HG03066 (cell line): ENCODE results near the gene BCAS3.

ENCODE experiments used
- ATAC-seq: cut with Tn5 transposase; IDR thresholded peaks from one replicate; pipeline ENCODE4 v1.9.1; 2021; ENCODE audit warnings: low read depth; ENCODE audit not compliant: unreplicated experiment

Gene BCAS3

GRCh38 chr17:61175298-61176142 is 497.9 kb downstream of the BCAS3 start:
- no peak for ATAC-seq

GRCh38 chr17:61177351-61177750 is 499.7 kb downstream of the BCAS3 start:
- ATAC-seq = no peak

- no peak for ATAC-seq
Observed at GRCh38 chr17:61178284-61178683, 500.6 kb downstream of the BCAS3 start.

- ATAC-seq = no peak
Observed at GRCh38 chr17:61179380-61179806, 501.7 kb downstream of the BCAS3 start.

- no peak for ATAC-seq
Observed at GRCh38 chr17:61183793-61184192, 506.1 kb downstream of the BCAS3 start.

- ATAC-seq = no peak
Observed at GRCh38 chr17:61185385-61185784, 507.7 kb downstream of the BCAS3 start.

- ATAC-seq = no peak
Observed at GRCh38 chr17:61187038-61187437, 509.4 kb downstream of the BCAS3 start.

GRCh38 chr17:61188081-61188480 is 510.4 kb downstream of the BCAS3 start:
- ATAC-seq = no peak

GRCh38 chr17:61189968-61190367 is 512.3 kb downstream of the BCAS3 start:
- ATAC-seq = no peak

- ATAC-seq = no peak
Observed at GRCh38 chr17:61196302-61196704, 518.7 kb downstream of the BCAS3 start.

- ATAC-seq = no peak
Observed at GRCh38 chr17:61196799-61197198, 519.1 kb downstream of the BCAS3 start.

GRCh38 chr17:61199431-61200338 is 522.0 kb downstream of the BCAS3 start:
- no peak for ATAC-seq

- ATAC-seq = no peak
Observed at GRCh38 chr17:61200339-61200715, 522.7 kb downstream of the BCAS3 start.

GRCh38 chr17:61201211-61201610 is 523.6 kb downstream of the BCAS3 start:
- no peak for ATAC-seq

- ATAC-seq = no peak
Observed at GRCh38 chr17:61202564-61202963, 524.9 kb downstream of the BCAS3 start.

- ATAC-seq = no peak
Observed at GRCh38 chr17:61203671-61204131, 526.0 kb downstream of the BCAS3 start.

- no peak for ATAC-seq
Observed at GRCh38 chr17:61204456-61204855, 526.8 kb downstream of the BCAS3 start.

- ATAC-seq = no peak
Observed at GRCh38 chr17:61205401-61205800, 527.8 kb downstream of the BCAS3 start.

GRCh38 chr17:61205931-61206330 is 528.3 kb downstream of the BCAS3 start:
- ATAC-seq = no peak

GRCh38 chr17:61206922-61207321 is 529.3 kb downstream of the BCAS3 start:
- no peak for ATAC-seq
